Germinal center (tissue), 1 donor: Measurements from ENCODE around the gene IFRD2.
"Not testable (repeated sequence)": the region's sequence is repeated elsewhere in the genome, so short reads cannot be mapped to it uniquely, and the experiment has no call there.

ENCODE experiments used
- DNase-seq: peaks from one replicate; pipeline ENCODE4 v3.0.0; 2012; ENCODE audit warnings: mixed read lengths, low spot score

IFRD2 gene

DNA sequence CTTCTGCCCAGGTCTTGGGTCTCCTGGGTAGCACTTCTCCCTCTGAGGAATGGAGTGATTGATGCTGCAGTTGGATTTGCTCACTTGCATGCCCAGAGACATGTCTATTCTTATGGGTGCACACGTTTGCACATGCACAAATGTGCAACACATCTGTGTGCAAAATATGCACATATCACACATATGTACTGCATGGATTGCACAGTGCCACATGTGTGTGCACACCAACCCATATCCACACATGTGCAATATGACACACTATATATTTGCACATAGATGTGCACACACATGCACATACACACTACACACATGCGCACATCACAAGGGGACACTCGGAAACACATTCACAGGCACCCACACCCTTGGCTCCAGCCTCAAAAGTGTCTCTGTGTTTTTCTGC, 24.0 kb downstream of the IFRD2 start:
- no peak for DNase-seq

DNA sequence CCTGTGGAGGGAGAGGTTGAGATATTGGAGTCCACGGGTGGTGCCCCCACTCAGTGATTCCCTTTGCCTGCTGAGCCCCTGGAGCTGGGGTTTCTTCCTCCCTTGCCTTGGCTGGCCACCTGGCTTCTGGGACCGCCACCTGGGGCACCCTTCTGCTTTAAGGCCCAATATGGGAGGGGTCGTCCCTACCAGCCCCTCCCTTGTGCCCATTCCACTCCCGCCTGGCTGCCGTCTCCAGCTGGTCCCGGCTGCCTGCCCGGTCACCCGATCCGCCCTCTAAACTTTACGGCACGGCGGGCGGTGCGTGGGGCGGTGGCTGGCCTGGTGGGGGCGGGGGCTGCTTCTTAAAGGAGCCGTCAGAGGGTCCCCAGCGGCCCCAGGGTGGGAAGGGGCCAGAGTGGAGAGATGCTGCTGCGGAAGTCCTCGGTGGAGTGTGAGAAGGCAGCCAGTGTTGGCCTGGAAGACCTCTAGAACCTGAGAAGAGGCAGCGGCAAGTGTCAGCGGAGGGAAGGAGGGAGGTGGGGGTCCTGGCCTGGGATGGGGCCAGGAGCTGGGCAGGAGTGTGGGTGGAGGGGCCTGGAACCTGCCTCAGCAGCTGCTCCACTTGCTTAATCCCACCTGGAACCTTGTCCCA, 24.8 kb downstream of the IFRD2 start:
- DNase-seq = no peak

DNA sequence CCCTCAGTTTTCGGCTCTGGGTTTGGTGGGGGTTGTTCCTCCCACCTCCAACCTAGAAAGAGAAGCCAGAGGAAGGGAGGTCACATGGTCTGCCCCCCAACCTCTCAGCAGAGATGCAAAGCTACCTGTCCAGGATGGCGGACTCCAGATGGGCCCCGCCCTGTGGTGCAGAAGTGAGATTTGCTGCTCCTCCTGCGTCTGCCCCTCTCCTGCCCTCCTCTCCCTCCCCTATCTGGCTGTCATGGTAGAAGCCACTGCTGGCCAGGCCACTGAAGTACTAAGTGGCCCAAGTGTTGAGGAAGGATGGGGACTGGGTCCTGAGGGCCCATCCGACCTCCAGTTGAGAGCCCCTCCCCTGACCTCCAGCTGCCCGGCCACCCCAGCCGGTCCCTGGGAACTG, 25.4 kb downstream of the IFRD2 start:
- DNase-seq = no peak

DNA sequence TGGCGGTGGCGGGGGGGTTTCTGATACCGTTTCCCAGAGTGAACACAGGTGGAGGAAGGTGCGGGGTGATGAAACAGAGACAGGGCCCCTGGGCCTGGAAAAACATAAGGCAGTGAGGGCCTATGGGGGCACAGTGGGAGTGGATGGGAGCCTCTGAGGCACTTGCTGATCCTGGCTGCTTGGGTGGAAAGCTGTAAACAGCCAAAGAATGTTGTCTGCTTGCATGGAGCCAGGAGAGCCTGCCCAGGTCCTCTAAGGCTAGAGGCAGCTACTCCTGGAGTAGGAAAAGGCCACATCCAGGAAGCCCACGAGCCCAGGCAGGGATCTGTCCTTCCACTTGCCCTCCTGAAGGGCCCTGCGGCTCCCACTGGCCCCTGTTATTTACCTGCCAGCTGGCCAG, 26.2 kb downstream of the IFRD2 start:
- DNase-seq = no peak

DNA sequence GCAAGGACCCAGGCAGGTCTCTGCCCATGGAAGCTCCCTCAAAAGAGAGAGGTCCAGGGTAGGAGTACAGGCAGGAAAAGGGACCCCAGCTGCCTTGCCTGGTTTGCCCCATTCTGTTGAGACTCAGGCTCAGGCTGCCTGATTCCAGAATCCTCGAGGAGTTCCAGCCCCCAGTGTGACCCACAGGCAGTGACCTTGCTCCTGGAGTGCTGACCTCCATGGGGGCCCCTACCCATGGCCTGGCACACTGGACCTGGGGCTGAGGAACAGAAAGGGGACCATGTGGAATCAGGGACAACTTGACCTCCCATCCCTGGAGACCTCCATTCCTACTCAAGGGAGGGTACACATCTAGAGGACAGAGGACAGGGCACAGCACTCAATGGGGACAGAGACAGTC, 26.7 kb downstream of the IFRD2 start:
- no peak for DNase-seq

DNA sequence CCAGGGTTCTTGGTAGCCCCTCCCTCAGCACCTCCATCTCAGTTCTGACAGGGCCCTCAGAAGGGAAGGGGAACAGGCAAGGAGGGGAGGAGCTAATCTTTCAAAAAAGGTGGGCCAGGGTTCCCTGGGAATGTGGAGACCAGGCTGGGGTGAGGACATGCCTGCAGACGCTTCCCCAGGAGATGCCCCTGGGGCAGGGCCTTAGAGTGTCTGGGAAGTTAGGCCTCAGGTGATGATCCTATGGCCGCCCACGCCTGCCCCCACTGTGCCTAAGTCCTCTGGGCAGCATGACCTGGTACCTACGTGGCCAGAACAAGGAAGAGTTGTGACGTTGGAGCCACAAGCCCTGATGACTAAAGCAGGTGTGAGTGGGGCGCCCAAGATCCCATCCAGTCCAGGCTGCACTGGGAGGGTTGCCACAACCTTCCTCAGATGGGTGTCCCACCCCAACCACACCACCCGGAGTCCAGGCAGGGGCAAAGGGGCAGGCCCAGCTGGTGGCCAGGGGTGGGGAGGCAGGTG, 27.2 kb downstream of the IFRD2 start:
- DNase-seq = no peak

DNA sequence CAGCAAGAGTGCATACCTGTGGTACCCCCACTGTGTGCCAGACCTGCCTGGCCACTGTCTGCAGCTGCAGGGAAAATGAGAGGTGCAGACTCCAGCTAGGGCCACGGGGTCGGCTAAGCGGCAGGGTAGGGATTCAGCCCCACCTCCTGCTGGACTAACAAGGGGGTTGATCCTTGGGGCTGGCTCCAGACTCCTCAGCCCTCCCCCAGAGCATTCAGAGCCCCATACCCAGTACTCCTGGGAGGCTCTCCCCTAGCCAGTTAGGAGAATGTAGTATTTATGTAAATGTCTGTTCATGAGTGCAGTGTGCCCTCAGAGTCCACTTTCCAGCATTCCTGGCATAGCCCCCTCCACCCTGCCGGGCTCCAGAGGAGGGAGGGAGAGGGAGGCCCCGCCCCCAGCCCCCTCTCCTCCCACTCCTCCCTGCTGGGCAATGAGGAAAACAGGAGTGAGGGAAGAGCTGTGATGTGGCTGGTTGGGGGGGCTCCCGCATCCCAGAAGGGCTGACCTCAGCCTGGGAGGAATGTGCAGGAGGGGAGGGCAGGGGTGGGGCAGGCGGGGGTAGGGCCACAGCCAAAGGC, 27.8 kb downstream of the IFRD2 start:
- DNase-seq = no peak

DNA sequence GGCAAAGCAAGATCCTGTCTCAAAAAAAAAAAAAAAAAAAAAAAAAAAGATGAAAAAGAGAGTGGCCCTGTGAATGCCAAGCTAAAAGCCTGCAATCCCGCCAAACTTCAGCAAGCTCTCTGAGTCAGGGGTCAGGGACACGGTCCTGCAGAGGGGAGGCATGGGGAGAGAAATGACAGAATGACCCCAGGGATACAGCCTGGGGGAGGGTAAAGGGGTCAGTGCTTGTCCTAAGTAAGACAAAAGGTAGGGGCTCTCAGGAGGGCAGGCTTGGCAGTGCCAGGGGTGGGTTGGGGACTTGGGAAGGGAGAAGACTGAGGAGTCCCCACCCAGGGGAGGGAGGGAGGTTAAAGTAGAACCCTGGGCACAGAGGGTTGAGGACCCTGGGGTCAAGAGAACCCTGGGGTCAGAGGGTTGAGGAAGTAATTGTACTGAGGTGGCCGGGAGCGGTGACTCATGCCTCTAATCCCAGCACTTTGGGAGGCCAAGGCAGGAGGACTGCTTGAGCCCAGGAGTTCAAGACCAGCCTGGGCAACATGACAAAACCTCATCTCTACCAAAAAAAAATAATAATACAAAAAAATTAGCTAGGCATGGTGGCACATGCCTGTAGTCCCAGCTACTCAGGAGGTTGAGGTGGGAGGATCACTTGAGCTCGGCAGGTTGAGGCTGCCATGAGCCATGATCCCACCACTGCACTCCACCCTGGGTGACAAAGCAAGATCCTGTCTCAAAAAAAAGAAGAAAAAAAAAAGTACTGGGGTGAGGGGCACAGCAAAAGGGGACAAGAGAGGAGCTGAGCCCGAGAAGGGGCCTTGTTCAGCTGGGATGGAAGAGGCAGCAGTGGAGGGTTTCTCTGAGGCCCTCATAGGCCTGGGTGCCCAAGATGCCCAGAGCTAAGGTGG, 28.5 kb downstream of the IFRD2 start:
- no peak for DNase-seq

DNA sequence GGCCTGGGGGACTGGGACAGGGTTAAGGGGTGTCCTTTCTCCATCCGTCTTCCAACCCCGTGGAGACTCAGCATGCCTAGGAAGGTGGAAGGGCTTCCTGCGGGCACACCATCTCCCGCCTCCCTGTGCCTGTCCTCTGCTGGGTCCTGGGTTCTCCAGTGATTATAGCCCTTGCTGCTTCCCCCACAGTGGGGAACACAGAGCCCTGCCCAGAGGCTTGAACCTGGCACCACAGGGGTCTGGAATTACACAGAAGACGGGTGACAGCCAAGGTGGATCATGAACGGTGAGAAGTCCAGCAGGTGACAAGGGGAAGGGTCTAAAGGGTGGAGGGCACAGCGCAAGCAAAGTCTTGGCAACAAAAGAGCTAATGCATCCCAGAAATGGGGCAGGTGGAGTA, 29.5 kb downstream of the IFRD2 start:
- no peak for DNase-seq

DNA sequence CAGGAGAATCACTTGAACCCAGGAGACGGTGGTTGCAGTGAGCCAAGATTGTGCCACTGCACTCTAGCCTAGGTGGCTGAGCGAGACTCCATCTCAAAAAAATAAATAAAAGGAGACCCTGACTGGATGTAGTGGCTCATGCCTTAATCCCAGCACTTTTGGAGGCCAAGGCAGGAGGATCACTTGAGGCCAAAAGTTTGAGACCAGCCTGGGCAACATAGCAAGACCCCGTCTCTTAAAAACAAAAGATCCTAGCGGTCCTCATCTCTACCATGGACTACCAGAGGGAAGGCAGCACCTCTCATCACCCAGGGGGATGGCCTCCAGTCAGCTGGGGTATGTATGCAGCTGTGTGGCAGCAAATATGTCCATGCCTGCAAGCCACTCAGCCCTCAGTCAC, 30.0 kb downstream of the IFRD2 start:
- not testable (repeated sequence) for DNase-seq

DNA sequence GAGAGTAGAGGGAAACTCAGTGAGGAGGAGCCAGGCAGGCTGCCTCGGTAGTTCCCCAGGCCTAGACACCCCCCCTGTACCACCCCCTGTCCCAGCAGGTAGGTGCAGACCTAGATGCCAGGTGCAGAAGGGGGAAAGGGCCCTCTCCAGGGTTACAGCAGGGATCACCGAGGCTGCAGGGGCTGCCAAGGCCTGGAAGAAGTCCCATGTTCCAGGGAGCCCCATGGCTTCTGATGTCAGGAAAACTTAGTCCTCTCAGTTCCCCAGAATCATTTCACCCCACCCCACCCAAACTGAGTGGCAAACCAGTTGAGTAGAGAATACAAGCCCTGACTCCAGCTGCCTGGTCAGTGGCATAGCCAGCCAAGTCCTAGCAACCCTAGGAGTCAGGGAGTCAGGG, 30.7 kb downstream of the IFRD2 start:
- no peak for DNase-seq

DNA sequence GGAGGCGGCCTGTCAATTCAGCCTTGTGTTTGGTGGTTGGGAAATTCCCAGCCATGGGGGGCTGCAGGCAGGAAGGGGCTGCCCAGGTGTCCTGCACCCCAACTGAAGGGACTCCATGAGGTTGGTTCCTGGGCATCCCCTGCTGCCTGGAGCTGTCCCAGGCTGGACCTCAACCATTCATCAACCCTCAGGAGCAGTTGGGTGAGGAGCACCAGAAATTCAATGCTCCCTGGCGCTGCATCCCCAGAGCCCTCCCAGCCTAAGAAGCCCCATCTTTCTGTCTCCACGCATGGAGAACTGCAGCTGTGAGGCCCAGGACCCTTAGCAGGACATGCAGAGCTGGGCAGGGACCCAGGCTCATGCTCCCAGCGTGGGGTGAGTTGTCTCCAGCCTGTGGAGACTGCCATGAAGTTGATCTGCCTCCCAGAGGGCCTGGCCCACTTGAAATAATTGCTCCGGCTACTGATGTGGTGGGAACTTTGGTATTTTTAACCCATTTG, 31.2 kb downstream of the IFRD2 start:
- DNase-seq = no peak

DNA sequence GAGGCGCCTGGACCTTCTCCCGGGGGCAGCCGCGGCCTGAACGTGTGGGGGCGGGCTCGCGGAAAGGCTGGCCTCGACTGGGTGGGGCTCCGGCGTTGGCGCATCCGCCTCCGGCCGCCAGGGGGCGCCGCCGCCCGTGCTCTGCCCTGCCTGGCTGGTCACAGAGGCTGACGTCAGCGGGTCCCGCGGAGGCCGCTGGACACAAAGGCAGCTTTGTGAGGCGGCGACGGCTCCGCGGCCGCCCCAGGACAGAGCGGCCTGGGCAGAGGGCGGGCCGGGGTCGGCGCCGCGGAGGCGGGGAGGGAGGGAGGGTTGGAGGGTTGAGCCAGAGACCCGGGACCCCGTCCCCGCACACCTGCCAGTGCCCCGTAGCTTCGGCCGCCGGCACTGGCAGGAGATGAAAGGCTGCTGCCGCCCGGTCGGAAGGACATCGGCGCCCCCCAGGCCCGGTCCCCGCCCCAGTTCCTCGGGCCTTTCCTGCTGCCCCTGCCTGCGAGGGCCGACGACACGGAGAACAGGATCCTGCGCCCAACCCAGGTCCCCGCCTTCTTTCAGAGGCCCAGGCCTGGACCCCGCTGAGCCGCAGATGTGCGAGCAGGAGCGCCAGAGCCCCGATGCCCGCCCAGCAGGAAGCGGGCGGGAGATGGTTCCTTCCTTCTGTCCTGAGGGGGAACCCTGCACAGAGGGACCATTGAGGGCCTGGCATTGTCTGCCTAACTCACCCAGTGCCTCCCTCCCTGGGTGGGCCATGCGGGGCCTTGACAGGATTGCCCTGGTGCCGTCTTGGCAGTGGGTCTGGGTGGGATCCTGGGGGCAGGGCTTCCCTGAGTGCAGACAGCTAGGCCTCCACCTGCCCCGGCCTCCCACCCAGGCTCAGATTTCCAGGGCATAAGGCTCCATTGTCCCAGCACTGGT, 31.9 kb downstream of the IFRD2 start:
- DNase-seq = peak; percentile 92

DNA sequence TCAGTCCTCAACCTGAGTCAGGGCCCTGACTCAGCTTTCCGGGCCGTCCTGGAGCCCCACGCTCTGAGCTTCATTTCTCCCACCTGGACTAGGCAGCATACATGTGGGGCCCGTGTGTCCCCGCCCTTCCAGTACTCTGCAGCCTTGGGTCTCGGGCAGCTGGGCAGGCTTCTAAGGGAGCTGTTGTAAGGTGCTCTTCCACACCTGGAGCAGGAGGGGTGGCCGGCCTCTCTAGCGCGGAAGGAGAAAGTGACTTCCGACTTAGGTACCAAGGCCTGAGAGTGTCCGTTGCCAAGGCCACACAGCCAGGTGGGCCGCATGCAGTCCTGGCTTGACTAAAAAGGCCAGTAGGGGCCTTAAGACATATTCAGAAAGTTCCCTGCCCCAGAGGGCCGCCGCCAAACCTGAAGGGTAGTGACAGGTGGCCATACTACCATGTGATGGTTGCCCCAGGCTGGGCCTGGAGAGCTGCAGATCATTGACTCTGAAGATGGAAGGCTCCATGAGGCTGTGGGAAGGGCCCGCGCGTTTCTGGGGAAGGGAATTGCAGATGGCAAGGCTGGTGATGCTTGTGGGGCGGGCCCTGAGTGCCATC, 32.7 kb downstream of the IFRD2 start:
- DNase-seq = no peak

DNA sequence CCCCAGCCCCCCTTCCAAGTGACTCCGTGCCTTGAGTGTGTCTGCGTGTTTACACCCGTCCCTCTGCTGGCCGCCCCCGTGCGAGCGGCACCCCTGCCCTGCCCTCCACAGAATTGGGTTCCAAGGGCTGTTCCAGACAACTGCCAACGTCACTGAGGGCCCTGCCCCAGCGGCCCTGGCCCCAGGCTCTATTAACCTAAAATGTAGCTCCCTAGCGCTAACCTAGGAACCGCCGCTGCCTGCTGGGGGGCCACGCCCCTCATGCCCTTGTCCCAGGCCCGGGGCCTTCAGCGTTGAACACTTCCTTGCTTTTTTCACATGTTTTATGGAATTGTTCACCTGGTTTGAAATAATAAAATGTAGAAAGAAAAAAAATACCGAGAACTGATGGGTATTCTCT, 33.2 kb downstream of the IFRD2 start:
- no peak for DNase-seq

DNA sequence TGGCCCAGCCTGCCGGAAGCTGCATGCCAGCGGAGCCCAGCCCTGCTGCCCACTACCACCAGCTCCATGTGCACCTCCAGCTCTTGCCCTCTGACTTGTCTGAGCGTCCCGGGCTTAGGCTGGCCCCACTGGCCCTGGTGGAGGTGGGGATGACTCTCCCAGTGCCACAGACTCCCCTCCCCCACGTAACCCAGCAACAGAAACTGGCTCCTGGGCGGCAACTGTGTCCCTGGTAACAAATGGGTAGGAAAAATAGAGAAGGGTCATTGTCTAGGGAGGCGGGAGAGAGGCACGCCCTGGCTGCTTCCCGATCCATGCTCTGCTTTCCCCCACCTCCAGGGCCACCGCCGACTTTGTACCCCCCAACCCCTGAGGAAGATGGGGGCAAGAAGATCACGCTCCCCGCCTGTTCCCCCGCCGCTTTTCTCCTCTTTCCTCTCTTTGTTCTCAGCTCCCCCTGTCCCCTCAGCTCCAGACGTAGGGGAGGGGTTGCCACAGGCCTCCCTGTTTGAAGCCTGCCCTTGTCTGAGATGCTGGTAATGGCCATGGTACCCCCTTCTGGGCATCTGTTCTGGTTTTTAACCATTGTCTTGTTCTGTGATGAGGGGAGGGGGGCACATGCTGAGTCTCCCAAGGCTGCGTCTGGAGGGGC, 34.1 kb downstream of the IFRD2 start:
- DNase-seq = no peak

DNA sequence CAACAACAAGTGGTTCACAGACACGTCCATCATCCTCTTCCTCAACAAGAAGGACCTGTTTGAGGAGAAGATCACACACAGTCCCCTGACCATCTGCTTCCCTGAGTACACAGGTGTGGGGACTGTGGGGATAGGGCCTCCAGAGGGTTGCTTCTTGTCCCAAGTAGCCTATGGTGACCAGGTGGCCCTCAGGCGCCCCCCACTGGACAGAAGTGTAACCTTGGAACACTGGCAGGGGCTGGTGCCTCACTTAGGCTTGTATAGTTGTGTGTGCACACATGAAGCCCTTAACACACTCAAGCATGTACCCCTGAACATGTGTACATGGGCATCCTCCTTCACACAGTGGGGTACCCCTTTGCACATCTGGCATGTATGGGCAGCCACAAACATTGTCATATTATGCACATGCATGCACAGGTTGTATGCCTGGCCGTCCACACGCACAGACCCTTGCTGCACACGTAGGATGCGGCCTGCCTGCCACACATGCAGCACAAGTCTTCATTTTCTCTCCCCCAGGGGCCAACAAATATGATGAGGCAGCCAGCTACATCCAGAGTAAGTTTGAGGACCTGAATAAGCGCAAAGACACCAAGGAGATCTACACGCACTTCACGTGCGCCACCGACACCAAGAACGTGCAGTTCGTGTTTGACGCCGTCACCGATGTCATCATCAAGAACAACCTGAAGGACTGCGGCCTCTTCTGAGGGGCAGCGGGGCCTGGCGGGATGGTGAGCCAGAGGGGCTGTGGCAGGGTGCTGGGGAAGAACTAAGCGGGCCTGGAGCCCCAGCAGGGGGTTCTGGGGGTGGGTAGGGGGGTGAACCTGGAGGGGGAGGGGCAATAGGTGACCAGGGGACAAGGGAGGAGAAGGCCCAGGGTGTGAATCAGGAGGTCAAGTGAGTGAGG, 35.0 kb downstream of the IFRD2 start:
- DNase-seq = no peak

DNA sequence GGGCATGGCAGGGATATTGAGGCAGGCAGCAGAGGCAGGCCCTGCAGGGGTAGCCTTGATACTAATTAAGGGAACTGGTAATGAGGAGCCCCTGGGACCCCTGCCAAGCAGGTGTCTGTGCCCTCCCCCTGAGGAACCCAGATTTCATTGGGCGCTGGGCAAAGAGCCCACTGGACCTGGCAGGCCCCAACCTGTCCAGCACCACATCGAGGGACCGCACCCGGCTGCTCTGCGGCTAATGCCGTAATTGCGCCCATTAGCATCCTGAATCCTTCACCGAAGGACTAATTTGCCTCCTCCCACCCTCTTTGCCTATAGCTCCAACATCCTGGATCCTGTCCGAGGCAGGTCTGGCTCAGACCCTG, 37.0 kb downstream of the IFRD2 start:
- no peak for DNase-seq

DNA sequence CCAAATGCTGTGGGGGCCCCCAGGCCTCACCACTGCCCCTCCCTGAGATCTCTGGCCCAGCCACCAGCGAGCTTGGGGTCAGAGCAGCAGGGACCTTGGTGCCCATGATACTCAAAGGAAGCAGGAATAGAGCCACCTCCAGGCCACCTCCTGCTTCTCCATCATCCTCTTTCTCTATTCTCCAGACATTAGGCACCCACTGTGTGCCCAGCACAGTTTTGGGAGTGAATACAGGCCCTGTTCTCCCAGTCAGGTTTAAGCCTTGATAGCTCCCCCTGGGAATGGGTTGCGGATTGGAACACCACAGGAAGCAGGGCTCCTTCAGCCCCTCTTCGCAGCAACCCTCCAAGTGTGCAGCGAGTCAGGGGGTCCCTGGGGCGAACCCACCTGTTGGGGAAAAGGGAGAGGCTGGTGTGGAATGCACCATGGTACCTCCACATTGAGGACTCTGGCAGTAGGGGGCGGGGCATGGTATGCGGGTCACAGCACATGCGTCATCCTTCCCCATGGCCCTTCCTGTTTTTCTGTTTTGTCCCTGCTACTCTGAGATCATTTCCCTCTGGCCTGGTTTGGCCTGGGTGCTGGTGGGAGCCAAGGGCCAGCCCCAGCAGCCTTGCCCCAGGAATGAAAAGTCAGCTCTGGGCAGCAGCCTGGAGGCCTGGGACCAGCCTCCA, 37.5 kb downstream of the IFRD2 start:
- no peak for DNase-seq
